HepG2 (cell line): Measurements from ENCODE around the gene DNMT3B. TPM values are rescaled to one million over a fixed set of nuclear protein-coding genes. Genes with fewer than 3 reads are reported as not detected.

ENCODE experiments used
- EZH2 ChIP-seq: conservative IDR thresholded peaks from 2 replicates; pipeline ENCODE4 v1.6.1; 2012; ENCODE audit warnings: mild to moderate bottlenecking, low read depth, low read length, moderate library complexity
- KLF13 ChIP-seq: sonication (generic); formaldehyde crosslinking; IDR thresholded peaks from 2 replicates; pipeline ENCODE4 v1.4.0; 2020; ENCODE audit warnings: mild to moderate bottlenecking, missing genetic modification reagents
- MTA1 ChIP-seq: sonication (generic); formaldehyde crosslinking; IDR thresholded peaks from 2 replicates; pipeline ENCODE4 v1.4.0; 2020; ENCODE audit warnings: missing genetic modification reagents, mild to moderate bottlenecking, borderline replicate concordance
- PAX8 ChIP-seq: sonication (generic); formaldehyde crosslinking; IDR thresholded peaks from 2 replicates; pipeline ENCODE4 v1.8.0; 2022; ENCODE audit warnings: mild to moderate bottlenecking, missing genetic modification reagents, borderline replicate concordance
- RARA ChIP-seq: IDR thresholded peaks from 2 replicates; pipeline ENCODE4 v1.6.1; 2016; ENCODE audit warnings: missing genetic modification reagents, missing compliant biosample characterization
- SMAD3 ChIP-seq: sonication (generic); formaldehyde crosslinking; IDR thresholded peaks from 2 replicates; pipeline ENCODE4 v1.4.0; 2020; ENCODE audit warnings: missing genetic modification reagents
- SRSF1 ChIP-seq: fragments of 200-400 bp; formaldehyde crosslinking; optimal IDR thresholded peaks from 2 replicates; pipeline ENCODE3; 2017; ENCODE audit warnings: mild to moderate bottlenecking, low read depth, low read length, moderate library complexity
- ZBTB20 ChIP-seq: sonication (generic); formaldehyde crosslinking; IDR thresholded peaks from 2 replicates; pipeline ENCODE4 v1.8.1; 2023; ENCODE audit warnings: missing genetic modification reagents, low read depth, mild to moderate bottlenecking, borderline replicate concordance
- ZMYM2 ChIP-seq: sonication (generic); formaldehyde crosslinking; IDR thresholded peaks from 2 replicates; pipeline ENCODE4 v1.8.0; 2022; ENCODE audit warnings: mild to moderate bottlenecking, missing genetic modification reagents
- ZNF17 ChIP-seq: sonication (generic); formaldehyde crosslinking; IDR thresholded peaks from 2 replicates; pipeline ENCODE4 v1.5.0; 2020; ENCODE audit warnings: mild to moderate bottlenecking, missing genetic modification reagents
- ZNF543 ChIP-seq: sonication (generic); formaldehyde crosslinking; IDR thresholded peaks from 2 replicates; pipeline ENCODE4 v1.4.0; 2020; ENCODE audit warnings: mild to moderate bottlenecking, missing genetic modification reagents
- ZNF589 ChIP-seq: sonication (generic); formaldehyde crosslinking; conservative IDR thresholded peaks from 2 replicates; pipeline ENCODE4 v1.8.0; 2022; ENCODE audit warnings: mild to moderate bottlenecking, moderate library complexity, missing genetic modification reagents
- ZNF670 ChIP-seq: sonication (generic); formaldehyde crosslinking; IDR thresholded peaks from 2 replicates; pipeline ENCODE4 v1.8.0; 2022; ENCODE audit warnings: mild to moderate bottlenecking, missing genetic modification reagents, borderline replicate concordance
- ZNF674 ChIP-seq: sonication (generic); formaldehyde crosslinking; IDR thresholded peaks from 2 replicates; pipeline ENCODE4 v1.5.0; 2020; ENCODE audit warnings: low read depth, mild to moderate bottlenecking, missing genetic modification reagents
- ZNF841 ChIP-seq: sonication (generic); formaldehyde crosslinking; IDR thresholded peaks from 2 replicates; pipeline ENCODE4 v1.8.1; 2023; ENCODE audit warnings: missing genetic modification reagents, borderline replicate concordance
- polyA plus RNA-seq, 8 experiments: library from polyadenylated mRNA; depleted of rRNA in 3 of 8; stranded (reverse) in 7 of 8; unstranded in 1 of 8; fragments of >200 nt; fragmentation: Illumina TruSeq in 4 of 8; extraction: Trizol in 4 of 8; gene quantifications; 2 replicates each; pipeline versions ENCODE4 v1.2.1 to v1.2.3, GENCODE V29; 2011 to 2016; ENCODE audit warnings: low read depth in 4 of 8, missing spikeins in 1 of 8, mixed read lengths in 1 of 8; ENCODE audit not compliant: insufficient read depth in 1 of 8
- total RNA-seq, 5 experiments: library from RNA; depleted of rRNA; stranded (reverse); fragments of >200 nt; fragmentation: Illumina TruSeq; extraction: Trizol; gene quantifications; 2 replicates each; pipeline ENCODE4 v1.2.3, GENCODE V29; 2016; ENCODE audit warnings: low read depth in 1 of 5
- TF ChIP-seq, protein P1 (sequence below), 2 experiments: sonication (generic) in 1 of 2; formaldehyde crosslinking in 1 of 2; IDR thresholded peaks; 2 replicates each; pipeline versions ENCODE4 v1.4.0 to v1.6.1; 2018 to 2020; ENCODE audit warnings: missing genetic modification reagents in 2 of 2, borderline replicate concordance in 1 of 2, low read depth in 1 of 2, mild to moderate bottlenecking in 1 of 2, missing biosample characterization in 1 of 2
- TF ChIP-seq, protein P2 (sequence below): sonication (generic); formaldehyde crosslinking; IDR thresholded peaks from 2 replicates; pipeline ENCODE4 v1.4.0; 2020; ENCODE audit warnings: missing genetic modification reagents
- TF ChIP-seq, protein P3 (sequence below), 2 experiments: sonication (generic) in 1 of 2; formaldehyde crosslinking in 1 of 2; IDR thresholded peaks; 2 replicates each; pipeline versions ENCODE4 v1.4.0 to v1.6.1; 2016 to 2020; ENCODE audit warnings: borderline replicate concordance in 1 of 2, low read depth in 1 of 2, mild to moderate bottlenecking in 1 of 2, missing genetic modification reagents in 1 of 2
- TF ChIP-seq, protein P4 (sequence below): IDR thresholded peaks from 2 replicates; pipeline ENCODE4 v1.6.1; 2016; ENCODE audit warnings: low read depth, borderline replicate concordance

The DNMT3B gene
- total and polyA plus RNA-seq, 2 of the 13 experiments (the other 11 are each of a cell fraction or from before 2014, with no cell fraction given) = 3.8 to 13.9 TPM

- no peak for TF ChIP-seq ZBTB20
- TF ChIP-seq, protein P1, sequence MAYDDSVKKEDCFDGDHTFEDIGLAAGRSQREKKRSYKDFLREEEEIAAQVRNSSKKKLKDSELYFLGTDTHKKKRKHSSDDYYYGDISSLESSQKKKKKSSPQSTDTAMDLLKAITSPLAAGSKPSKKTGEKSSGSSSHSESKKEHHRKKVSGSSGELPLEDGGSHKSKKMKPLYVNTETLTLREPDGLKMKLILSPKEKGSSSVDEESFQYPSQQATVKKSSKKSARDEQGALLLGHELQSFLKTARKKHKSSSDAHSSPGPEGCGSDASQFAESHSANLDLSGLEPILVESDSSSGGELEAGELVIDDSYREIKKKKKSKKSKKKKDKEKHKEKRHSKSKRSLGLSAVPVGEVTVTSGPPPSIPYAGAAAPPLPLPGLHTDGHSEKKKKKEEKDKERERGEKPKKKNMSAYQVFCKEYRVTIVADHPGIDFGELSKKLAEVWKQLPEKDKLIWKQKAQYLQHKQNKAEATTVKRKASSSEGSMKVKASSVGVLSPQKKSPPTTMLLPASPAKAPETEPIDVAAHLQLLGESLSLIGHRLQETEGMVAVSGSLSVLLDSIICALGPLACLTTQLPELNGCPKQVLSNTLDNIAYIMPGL (CRISPR knock-in tag; IDR thresholded peaks at IDR 0.05; ENCODE audit: borderline replicate concordance in 1 of 2, low read depth in 1 of 2) = no peak
- no peak for TF ChIP-seq MTA1 (CRISPR knock-in tag)
- no peak for TF ChIP-seq KLF13 (CRISPR knock-in tag)
- TF ChIP-seq EZH2 = no peak
- no peak for TF ChIP-seq SMAD3 (CRISPR knock-in tag)
- TF ChIP-seq, protein P2, sequence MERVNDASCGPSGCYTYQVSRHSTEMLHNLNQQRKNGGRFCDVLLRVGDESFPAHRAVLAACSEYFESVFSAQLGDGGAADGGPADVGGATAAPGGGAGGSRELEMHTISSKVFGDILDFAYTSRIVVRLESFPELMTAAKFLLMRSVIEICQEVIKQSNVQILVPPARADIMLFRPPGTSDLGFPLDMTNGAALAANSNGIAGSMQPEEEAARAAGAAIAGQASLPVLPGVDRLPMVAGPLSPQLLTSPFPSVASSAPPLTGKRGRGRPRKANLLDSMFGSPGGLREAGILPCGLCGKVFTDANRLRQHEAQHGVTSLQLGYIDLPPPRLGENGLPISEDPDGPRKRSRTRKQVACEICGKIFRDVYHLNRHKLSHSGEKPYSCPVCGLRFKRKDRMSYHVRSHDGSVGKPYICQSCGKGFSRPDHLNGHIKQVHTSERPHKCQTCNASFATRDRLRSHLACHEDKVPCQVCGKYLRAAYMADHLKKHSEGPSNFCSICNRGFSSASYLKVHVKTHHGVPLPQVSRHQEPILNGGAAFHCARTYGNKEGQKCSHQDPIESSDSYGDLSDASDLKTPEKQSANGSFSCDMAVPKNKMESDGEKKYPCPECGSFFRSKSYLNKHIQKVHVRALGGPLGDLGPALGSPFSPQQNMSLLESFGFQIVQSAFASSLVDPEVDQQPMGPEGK (CRISPR knock-in tag) = peak; percentile 96
- TF ChIP-seq ZNF543 (CRISPR knock-in tag) = no peak
- no peak for TF ChIP-seq RARA (CRISPR knock-in tag)
- TF ChIP-seq, protein P3, sequence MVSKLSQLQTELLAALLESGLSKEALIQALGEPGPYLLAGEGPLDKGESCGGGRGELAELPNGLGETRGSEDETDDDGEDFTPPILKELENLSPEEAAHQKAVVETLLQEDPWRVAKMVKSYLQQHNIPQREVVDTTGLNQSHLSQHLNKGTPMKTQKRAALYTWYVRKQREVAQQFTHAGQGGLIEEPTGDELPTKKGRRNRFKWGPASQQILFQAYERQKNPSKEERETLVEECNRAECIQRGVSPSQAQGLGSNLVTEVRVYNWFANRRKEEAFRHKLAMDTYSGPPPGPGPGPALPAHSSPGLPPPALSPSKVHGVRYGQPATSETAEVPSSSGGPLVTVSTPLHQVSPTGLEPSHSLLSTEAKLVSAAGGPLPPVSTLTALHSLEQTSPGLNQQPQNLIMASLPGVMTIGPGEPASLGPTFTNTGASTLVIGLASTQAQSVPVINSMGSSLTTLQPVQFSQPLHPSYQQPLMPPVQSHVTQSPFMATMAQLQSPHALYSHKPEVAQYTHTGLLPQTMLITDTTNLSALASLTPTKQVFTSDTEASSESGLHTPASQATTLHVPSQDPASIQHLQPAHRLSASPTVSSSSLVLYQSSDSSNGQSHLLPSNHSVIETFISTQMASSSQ (IDR thresholded peaks at IDR 0.05; ENCODE audit: low read depth) = no peak
- TF ChIP-seq, protein P3 (CRISPR knock-in tag; IDR thresholded peaks at IDR 0.05; ENCODE audit: borderline replicate concordance) = peak; percentile 13; the same call in 1 of the 2 replicates
- peak; percentile 80 for TF ChIP-seq SRSF1
- 0 out of 2 replicates have a peak, but pooled peaks have one; percentile 27 for TF ChIP-seq PAX8 (CRISPR knock-in tag)
- TF ChIP-seq ZNF674 (CRISPR knock-in tag) = peak; percentile 92
- peak; percentile 79; the same call in 1 of the 2 replicates for TF ChIP-seq ZNF841 (CRISPR knock-in tag)
- no peak for TF ChIP-seq ZNF589
- no peak for TF ChIP-seq ZMYM2 (CRISPR knock-in tag)
- TF ChIP-seq ZNF17 (CRISPR knock-in tag) = no peak
- no peak; the same call in 1 of the 2 replicates for TF ChIP-seq ZNF670 (CRISPR knock-in tag)
- TF ChIP-seq, protein P4, sequence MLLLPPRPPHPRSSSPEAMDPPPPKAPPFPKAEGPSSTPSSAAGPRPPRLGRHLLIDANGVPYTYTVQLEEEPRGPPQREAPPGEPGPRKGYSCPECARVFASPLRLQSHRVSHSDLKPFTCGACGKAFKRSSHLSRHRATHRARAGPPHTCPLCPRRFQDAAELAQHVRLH (CRISPR knock-in tag) = no peak
Measured at GRCh38 chr20:32761831-32762753, at the start of gene DNMT3B (continued).
